Lung microvascular endothelial cell (primary cell): Measurements from ENCODE around the gene JADE1. TPM values are rescaled to one million over a fixed set of nuclear protein-coding genes. Genes with fewer than 3 reads are reported as not detected.

Source experiments
- DNase-seq, 2 donors: peaks; one replicate each; pipeline versions ENCODE4 v3.0.0 to v3.0.0-alpha.2; 2010; ENCODE audit warnings: low read depth in 2 of 2
- total RNA-seq: library from RNA; depleted of rRNA; stranded (reverse); fragments of >200 nt; gene quantifications from 2 replicates; pipeline ENCODE4 v1.2.1, GENCODE V29; 2014

Gene JADE1
- total RNA-seq = 6.9 and 8.1 TPM in 2 replicates

GRCh38 chr4:128809477-128810330 lies at the start of gene JADE1:
JADE1 (plus strand) TSS chr4:128809700; CDS start chr4:128831759, 22,059 bp downstream.
- peak; percentile 95 for DNase-seq

GRCh38 chr4:128766781-128767180 lies 42.7 kb upstream of the JADE1 start:
- DNase-seq = no peak

- DNase-seq = no peak
Measured at GRCh38 chr4:128768373-128768996, 41.0 kb upstream of the JADE1 start.

- DNase-seq = no peak
Measured at GRCh38 chr4:128769011-128769410, 40.5 kb upstream of the JADE1 start.

- no peak for DNase-seq
Measured at GRCh38 chr4:128770807-128771206, 38.7 kb upstream of the JADE1 start.

GRCh38 chr4:128775477-128775876 lies 34.0 kb upstream of the JADE1 start:
- no peak for DNase-seq

GRCh38 chr4:128775916-128776315 lies 33.6 kb upstream of the JADE1 start:
- DNase-seq = no peak

GRCh38 chr4:128776794-128777216 lies 32.7 kb upstream of the JADE1 start:
- DNase-seq = peak in 1 of 2 donors; percentile 53

- no peak for DNase-seq
Measured at GRCh38 chr4:128780688-128781087, 28.8 kb upstream of the JADE1 start.

GRCh38 chr4:128782076-128782715 lies 27.3 kb upstream of the JADE1 start:
- DNase-seq = peak in 1 of 2 donors; percentile 52

GRCh38 chr4:128782875-128783614 lies 26.5 kb upstream of the JADE1 start:
- peak in 1 of 2 donors; percentile 5 for DNase-seq

- no peak for DNase-seq
Measured at GRCh38 chr4:128787509-128788311, 21.8 kb upstream of the JADE1 start.

GRCh38 chr4:128793859-128794672 lies 15.4 kb upstream of the JADE1 start:
- no peak for DNase-seq

GRCh38 chr4:128796934-128797333 lies 12.6 kb upstream of the JADE1 start:
- DNase-seq = no peak

- no peak for DNase-seq
Measured at GRCh38 chr4:128800284-128800683, 9.2 kb upstream of the JADE1 start.

- DNase-seq = no peak
Measured at GRCh38 chr4:128800701-128801284, 8.7 kb upstream of the JADE1 start.

GRCh38 chr4:128802680-128803628 lies 6.5 kb upstream of the JADE1 start:
- DNase-seq = no peak

GRCh38 chr4:128803783-128804182 lies 5.7 kb upstream of the JADE1 start:
- DNase-seq = no peak
